Endodermal cell (in vitro differentiated cells): Measurements from ENCODE around the gene ZNF620. TPM values are rescaled to one million over a fixed set of nuclear protein-coding genes. Genes with fewer than 3 reads are reported as not detected.

Experiments used
- DNase-seq: peaks from one replicate; pipeline ENCODE4 v3.0.0-alpha.2; 2017
- H3K27ac ChIP-seq: 2 replicates; pipeline ENCODE4 v1.5.1; 2013; ENCODE audit warnings: mild to moderate bottlenecking, low read depth, low read length, moderate library complexity
- H3K27me3 ChIP-seq: 2 replicates; pipeline ENCODE4 v1.6.1; 2013; ENCODE audit warnings: mild to moderate bottlenecking, low read length, moderate library complexity; ENCODE audit not compliant: insufficient read depth, control insufficient read depth, poor library complexity, severe bottlenecking
- H3K36me3 ChIP-seq: 2 replicates; pipeline ENCODE4 v1.7.0; 2013; ENCODE audit warnings: mild to moderate bottlenecking, low read length, moderate library complexity; ENCODE audit not compliant: control insufficient read depth, insufficient read depth
- H3K4me1 ChIP-seq: one replicate; pipeline ENCODE4 v1.7.0; 2013; ENCODE audit warnings: low read length; ENCODE audit not compliant: control insufficient read depth, insufficient read depth
- H3K4me3 ChIP-seq: 2 replicates; pipeline ENCODE4 v1.5.1; 2013; ENCODE audit warnings: mild to moderate bottlenecking, low read length, moderate library complexity
- H3K9ac ChIP-seq: 2 replicates; pipeline ENCODE4 v1.6.1; 2013; ENCODE audit warnings: mild to moderate bottlenecking, low read length, moderate library complexity; ENCODE audit not compliant: poor library complexity, severe bottlenecking; ENCODE audit errors: extremely low read depth
- H3K9me3 ChIP-seq: 2 replicates; pipeline ENCODE4 v1.6.1; 2013; ENCODE audit warnings: mild to moderate bottlenecking, low read length, moderate library complexity; ENCODE audit not compliant: control insufficient read depth
- H3K27ac Mint-ChIP-seq: 2 replicates; pipeline ENCODE4 v1.8.0; 2020; ENCODE audit warnings: mixed read lengths
- H3K27me3 Mint-ChIP-seq: 2 replicates; pipeline ENCODE4 v1.8.0; 2021; ENCODE audit warnings: mild to moderate bottlenecking, mixed read lengths; ENCODE audit not compliant: insufficient read depth
- H3K36me3 Mint-ChIP-seq: 2 replicates; pipeline ENCODE4 v1.8.0; 2020; ENCODE audit warnings: low read depth, mixed read lengths
- H3K4me1 Mint-ChIP-seq: 2 replicates; pipeline ENCODE4 v1.8.0; 2020; ENCODE audit warnings: mixed read lengths
- H3K4me3 Mint-ChIP-seq: 2 replicates; pipeline ENCODE4 v1.8.0; 2020; ENCODE audit warnings: mild to moderate bottlenecking, moderate library complexity, mixed read lengths
- H3K9me3 Mint-ChIP-seq: 2 replicates; pipeline ENCODE4 v1.8.0; 2020; ENCODE audit warnings: mild to moderate bottlenecking, mixed read lengths
- WGBS, 2 experiments: methylation state at CpG; one replicate each; pipeline versions ENCODE4 v1.1.5 to v1.1.7; 2013; ENCODE audit warnings: missing lambda C conversion rate in 2 of 2, mixed read lengths in 1 of 2; ENCODE audit not compliant: insufficient coverage in 1 of 2, insufficient read length in 1 of 2; 5-methylcytosine and 5-hydroxymethylcytosine counted together
- total RNA-seq, 2 donors: library from RNA; stranded (reverse); fragmentation: NEBNext Ultra II Directional in 1 of 2; extraction: Animal tissue kit (Norgen Biotek cat#: 25700) in 1 of 2; gene quantifications; 2 replicates in 1 of 2; 3 replicates in 1 of 2; pipeline ENCODE4 v1.2.1, GENCODE V29; 2021
- TF ChIP-seq, protein P1 (sequence below): fragments of 200-600 bp; sonication (generic); conservative IDR thresholded peaks from 2 replicates; pipeline ENCODE4 v1.5.0; 2021; ENCODE audit warnings: antibody characterized with exemption, mild to moderate bottlenecking

The ZNF620 gene
- total RNA-seq, 2 donors from 2014 or later = 17.0 to 19.3 TPM

DNA sequence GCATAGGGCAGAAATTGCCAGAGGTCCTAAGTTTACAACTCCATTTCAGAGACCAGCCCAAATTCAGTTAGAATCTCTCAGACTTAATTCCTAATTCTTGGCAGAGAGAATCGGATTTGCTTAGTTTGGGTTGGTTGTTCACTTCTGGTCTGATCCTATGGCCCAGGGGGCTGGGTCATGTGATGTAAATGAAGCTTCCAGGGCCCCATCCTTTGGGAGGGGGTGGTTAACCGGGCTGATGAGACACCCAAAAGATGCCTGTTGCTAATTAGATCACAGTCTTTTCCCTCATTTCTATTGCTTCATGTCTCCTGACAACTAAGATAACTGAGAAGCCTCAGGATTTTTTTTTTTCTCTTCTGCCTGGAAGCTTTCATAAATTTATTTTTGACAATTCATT, 11.1 kb upstream of the ZNF620 start:
- Histone ChIP-seq H3K27ac (no peak overlapping the region), H3K4me1 (no peaks in the 10 kb centered on the region), H3K27me3 (no peaks in the 10 kb centered on the region), H3K36me3 (no peaks in the 10 kb centered on the region), H3K4me3 (no peak overlapping the region), H3K9me3 (no peaks in the 10 kb centered on the region), H3K9ac (no peak overlapping the region)
- Mint-ChIP-seq H3K9me3 (peaks cover 4% of the 10 kb centered on the region), H3K4me1 (peaks cover 4% of the 10 kb centered on the region), H3K4me3 (no peak overlapping the region), H3K27ac (no peak overlapping the region), H3K36me3 (peaks cover 5% of the 10 kb centered on the region), H3K27me3 (no peaks in the 10 kb centered on the region)
- DNase-seq = no peak
- TF ChIP-seq, protein P1, sequence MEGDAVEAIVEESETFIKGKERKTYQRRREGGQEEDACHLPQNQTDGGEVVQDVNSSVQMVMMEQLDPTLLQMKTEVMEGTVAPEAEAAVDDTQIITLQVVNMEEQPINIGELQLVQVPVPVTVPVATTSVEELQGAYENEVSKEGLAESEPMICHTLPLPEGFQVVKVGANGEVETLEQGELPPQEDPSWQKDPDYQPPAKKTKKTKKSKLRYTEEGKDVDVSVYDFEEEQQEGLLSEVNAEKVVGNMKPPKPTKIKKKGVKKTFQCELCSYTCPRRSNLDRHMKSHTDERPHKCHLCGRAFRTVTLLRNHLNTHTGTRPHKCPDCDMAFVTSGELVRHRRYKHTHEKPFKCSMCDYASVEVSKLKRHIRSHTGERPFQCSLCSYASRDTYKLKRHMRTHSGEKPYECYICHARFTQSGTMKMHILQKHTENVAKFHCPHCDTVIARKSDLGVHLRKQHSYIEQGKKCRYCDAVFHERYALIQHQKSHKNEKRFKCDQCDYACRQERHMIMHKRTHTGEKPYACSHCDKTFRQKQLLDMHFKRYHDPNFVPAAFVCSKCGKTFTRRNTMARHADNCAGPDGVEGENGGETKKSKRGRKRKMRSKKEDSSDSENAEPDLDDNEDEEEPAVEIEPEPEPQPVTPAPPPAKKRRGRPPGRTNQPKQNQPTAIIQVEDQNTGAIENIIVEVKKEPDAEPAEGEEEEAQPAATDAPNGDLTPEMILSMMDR = no peak
- WGBS, 2 experiments = 17 to 78% methylated on average over 1 to 2 of the region's 2 CpGs

DNA sequence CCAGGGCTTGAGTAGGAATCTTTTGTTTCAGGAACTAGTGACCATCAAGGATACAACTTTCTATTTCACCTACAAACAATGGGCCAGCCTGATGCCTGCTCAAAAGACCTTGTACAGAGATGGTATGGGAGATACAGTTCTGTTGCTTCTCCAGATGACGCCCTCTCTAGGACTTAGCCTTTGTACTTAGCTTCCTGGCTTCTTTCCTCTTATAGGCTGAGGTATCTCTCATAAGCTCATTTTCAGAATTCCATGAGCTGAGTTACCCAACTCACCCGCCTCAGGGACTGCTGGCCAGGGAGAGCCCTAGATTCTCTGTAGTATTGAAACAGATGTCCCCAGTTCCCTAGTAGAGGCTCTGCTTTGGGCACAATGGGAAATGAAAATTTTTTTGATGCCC, 8.6 kb upstream of the ZNF620 start:
- H3K9me3 Mint-ChIP-seq = no peaks in the 10 kb centered on the region
- 91 to 100% methylated on average over 2 of the region's 2 CpGs for WGBS, 2 experiments
- TF ChIP-seq, protein P1 = no peak
- Histone ChIP-seq H3K4me1 (no peaks in the 10 kb centered on the region), H3K9ac (no peak overlapping the region), H3K4me3 (no peak overlapping the region), H3K36me3 (no peaks in the 10 kb centered on the region), H3K9me3 (no peaks in the 10 kb centered on the region), H3K27ac (no peak overlapping the region), H3K27me3 (no peaks in the 10 kb centered on the region)
- no peak overlapping the region for H3K4me3 Mint-ChIP-seq
- peaks cover 4% of the 10 kb centered on the region for H3K4me1 Mint-ChIP-seq
- no peaks in the 10 kb centered on the region for H3K27me3 Mint-ChIP-seq
- no peak for DNase-seq
- no peak overlapping the region for H3K27ac Mint-ChIP-seq
- no peaks in the 10 kb centered on the region for H3K36me3 Mint-ChIP-seq

DNA sequence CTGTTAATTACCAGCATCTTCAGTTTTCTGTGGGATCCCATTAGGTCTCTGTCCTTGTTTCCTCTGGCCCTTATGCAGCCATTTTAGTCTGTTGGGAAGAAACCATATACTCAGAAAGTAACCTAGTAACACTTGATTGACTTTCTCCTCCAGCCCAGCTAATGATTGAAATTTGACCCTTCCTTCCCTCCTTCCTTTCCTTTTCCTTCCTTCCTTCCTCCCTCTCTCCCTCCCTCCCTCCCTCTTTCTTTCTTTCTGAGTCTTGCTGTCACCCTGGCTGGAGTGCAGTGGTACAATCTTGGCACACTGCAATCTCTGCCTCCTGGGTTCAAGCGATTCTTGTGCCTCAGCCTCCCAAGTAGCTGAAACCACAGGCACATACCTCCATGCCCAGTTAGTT, 5.9 kb upstream of the ZNF620 start:
- H3K36me3 Mint-ChIP-seq = no peaks in the 10 kb centered on the region
- no peak for DNase-seq
- Histone ChIP-seq H3K4me3 (no peak overlapping the region), H3K27ac (no peak overlapping the region), H3K9me3 (no peaks in the 10 kb centered on the region), H3K9ac (no peak overlapping the region), H3K4me1 (no peaks in the 10 kb centered on the region), H3K36me3 (no peaks in the 10 kb centered on the region), H3K27me3 (no peaks in the 10 kb centered on the region)
- H3K4me1 Mint-ChIP-seq = no peaks in the 10 kb centered on the region
- no peaks in the 10 kb centered on the region for H3K9me3 Mint-ChIP-seq
- no peak overlapping the region for H3K27ac Mint-ChIP-seq
- H3K4me3 Mint-ChIP-seq = no peak overlapping the region
- WGBS, 2 experiments = 90% methylated on average over 1 of the region's 1 CpG; no CpG with 5 or more reads in 1 of the 2 experiments
- TF ChIP-seq, protein P1 = no peak
- H3K27me3 Mint-ChIP-seq = peaks cover 3% of the 10 kb centered on the region
